ENCODE data around the gene SIK3.

The SIK3 gene

DNA sequence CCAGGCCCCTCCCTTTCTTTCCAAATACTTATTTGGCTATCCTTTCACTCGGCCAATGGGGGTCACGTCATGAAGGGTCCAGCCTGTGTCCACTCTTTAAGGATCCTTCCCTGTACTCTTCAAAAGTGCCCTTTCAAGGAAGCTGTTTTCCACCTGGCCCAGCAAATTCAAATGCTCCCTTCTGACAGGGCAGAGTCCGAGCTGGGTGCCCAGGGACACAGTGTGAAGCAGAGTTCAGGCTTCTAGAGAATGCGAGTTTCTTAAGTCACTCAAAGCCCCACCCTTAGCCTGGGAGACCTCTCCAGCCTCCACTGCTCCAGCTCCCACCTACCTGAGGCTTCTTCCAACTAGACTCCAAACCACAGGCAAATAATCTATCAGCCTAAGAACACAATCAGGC, 255.3 kb downstream of the SIK3 start:
- Histone ChIP-seq H2AFZ (ENCODE audit: low read length) (no peak overlapping the region), H3K9ac (ENCODE audit: low read length) (no peak overlapping the region), H3K27me3 (replicated peaks; ENCODE audit: insufficient read depth, low read length) (no peaks in the 10 kb centered on the region), H3K4me3 (ENCODE audit: low read length) (no peak overlapping the region), H3K9me2 (replicated peaks; ENCODE audit: insufficient read depth, low read length) (no peaks in the 10 kb centered on the region), H3K4me2 (ENCODE audit: low read depth, low read length) (no peak overlapping the region), H3K4me1 (ENCODE audit: low read length) (0 out of 2 replicates have a peak, but pooled peaks cover 3% of the 10 kb centered on the region), H3K27ac (ENCODE audit: low read length) (no peak overlapping the region), H4K20me1 (ENCODE audit: insufficient read depth, low read length) (no peaks in the 10 kb centered on the region), H3K9me3 (replicated peaks; ENCODE audit: insufficient read depth, low read length) (no peaks in the 10 kb centered on the region), H3K36me3 (replicated peaks; ENCODE audit: insufficient read depth, low read length) (no peaks in the 10 kb centered on the region; the same call in none of the 2 replicates), H3K79me2 (ENCODE audit: low read length) (no peaks in the 10 kb centered on the region), H3F3A (ENCODE audit: insufficient read depth, low read length) (no peaks in the 10 kb centered on the region)
- TF ChIP-seq, protein P1, sequence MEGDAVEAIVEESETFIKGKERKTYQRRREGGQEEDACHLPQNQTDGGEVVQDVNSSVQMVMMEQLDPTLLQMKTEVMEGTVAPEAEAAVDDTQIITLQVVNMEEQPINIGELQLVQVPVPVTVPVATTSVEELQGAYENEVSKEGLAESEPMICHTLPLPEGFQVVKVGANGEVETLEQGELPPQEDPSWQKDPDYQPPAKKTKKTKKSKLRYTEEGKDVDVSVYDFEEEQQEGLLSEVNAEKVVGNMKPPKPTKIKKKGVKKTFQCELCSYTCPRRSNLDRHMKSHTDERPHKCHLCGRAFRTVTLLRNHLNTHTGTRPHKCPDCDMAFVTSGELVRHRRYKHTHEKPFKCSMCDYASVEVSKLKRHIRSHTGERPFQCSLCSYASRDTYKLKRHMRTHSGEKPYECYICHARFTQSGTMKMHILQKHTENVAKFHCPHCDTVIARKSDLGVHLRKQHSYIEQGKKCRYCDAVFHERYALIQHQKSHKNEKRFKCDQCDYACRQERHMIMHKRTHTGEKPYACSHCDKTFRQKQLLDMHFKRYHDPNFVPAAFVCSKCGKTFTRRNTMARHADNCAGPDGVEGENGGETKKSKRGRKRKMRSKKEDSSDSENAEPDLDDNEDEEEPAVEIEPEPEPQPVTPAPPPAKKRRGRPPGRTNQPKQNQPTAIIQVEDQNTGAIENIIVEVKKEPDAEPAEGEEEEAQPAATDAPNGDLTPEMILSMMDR (IDR thresholded peaks at IDR 0.05; ENCODE audit: low read length) = no peak
- no peak for TF ChIP-seq EZH2 (optimal IDR thresholded peaks at IDR 0.05; ENCODE audit: low read depth, low read length)
- no peak for DNase-seq

DNA sequence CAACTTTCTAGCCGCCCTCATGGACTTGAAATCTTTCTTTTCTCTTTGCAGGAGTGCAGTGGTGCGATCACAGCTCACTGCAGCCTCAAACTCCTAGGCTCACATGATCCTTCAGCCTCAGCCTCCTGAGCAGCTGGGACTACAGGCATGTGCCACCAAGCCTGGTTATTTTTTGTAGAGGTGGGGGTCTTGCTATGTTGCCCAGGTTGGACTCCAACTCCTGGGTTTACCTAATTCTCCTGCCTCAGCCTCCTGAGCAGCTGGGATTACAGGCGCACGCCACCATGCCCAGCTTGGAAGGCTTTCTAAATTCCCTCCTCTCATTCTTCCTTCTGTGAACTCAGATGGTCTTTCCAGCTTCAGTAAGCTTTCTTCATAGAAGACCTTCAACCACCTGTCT, 256.1 kb downstream of the SIK3 start:
- Histone ChIP-seq H3K4me1 (ENCODE audit: low read length) (0 out of 2 replicates have a peak, but pooled peaks cover 3% of the 10 kb centered on the region), H3K9me2 (replicated peaks; ENCODE audit: insufficient read depth, low read length) (no peaks in the 10 kb centered on the region), H3K4me3 (ENCODE audit: low read length) (no peak overlapping the region), H4K20me1 (ENCODE audit: insufficient read depth, low read length) (no peaks in the 10 kb centered on the region), H3K9me3 (replicated peaks; ENCODE audit: insufficient read depth, low read length) (no peaks in the 10 kb centered on the region), H2AFZ (ENCODE audit: low read length) (no peak overlapping the region), H3K9ac (ENCODE audit: low read length) (no peak overlapping the region), H3K4me2 (ENCODE audit: low read depth, low read length) (no peak overlapping the region), H3F3A (ENCODE audit: insufficient read depth, low read length) (no peaks in the 10 kb centered on the region), H3K27ac (ENCODE audit: low read length) (no peak overlapping the region), H3K27me3 (replicated peaks; ENCODE audit: insufficient read depth, low read length) (no peaks in the 10 kb centered on the region), H3K79me2 (ENCODE audit: low read length) (no peaks in the 10 kb centered on the region), H3K36me3 (replicated peaks; ENCODE audit: insufficient read depth, low read length) (no peaks in the 10 kb centered on the region; the same call in none of the 2 replicates)
- DNase-seq = no peak
- no peak for TF ChIP-seq EZH2 (optimal IDR thresholded peaks at IDR 0.05; ENCODE audit: low read depth, low read length)
- TF ChIP-seq, protein P1 (IDR thresholded peaks at IDR 0.05; ENCODE audit: low read length) = no peak
- TF ChIP-seq EZH2phosphoT487 (IDR thresholded peaks at IDR 0.05; ENCODE audit: low read length) = no peak

DNA sequence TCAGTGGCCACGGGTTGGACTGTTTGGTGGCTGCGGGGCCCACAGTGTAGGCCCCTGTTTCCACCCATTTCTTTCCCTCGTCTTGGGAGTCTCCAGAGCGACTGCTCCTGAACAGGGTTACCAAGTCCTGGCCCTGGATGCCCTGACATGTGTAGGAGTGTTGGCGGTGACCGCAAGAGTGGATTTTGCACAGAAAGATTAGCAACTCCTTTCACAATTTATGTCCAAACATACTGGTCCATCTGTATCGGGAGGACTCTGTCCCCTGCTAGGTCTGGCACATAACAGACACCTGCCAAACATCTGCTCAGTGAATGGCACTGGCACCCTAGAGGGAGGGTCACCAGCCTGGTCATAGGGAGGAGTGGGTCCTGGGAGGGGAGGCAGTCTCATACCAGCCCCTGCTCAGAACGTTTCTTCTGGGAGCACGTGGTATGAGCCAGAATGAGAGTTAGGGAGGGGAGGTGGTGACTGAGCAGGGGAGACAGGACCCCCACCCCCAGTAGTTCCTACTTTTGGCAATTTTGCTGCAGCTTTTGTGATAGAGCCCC, 257.4 kb downstream of the SIK3 start:
- no peak for TF ChIP-seq EZH2 (optimal IDR thresholded peaks at IDR 0.05; ENCODE audit: low read depth, low read length)
- TF ChIP-seq EZH2phosphoT487 (IDR thresholded peaks at IDR 0.05; ENCODE audit: low read length) = no peak
- TF ChIP-seq, protein P1 (IDR thresholded peaks at IDR 0.05; ENCODE audit: low read length) = no peak
- H4K20me1 ChIP-seq (ENCODE audit: insufficient read depth, low read length) = no peaks in the 10 kb centered on the region
- H3K27ac ChIP-seq (ENCODE audit: low read length) = no peak overlapping the region
- H3K9me3 ChIP-seq (replicated peaks; ENCODE audit: insufficient read depth, low read length) = no peaks in the 10 kb centered on the region
- H3K27me3 ChIP-seq (replicated peaks; ENCODE audit: insufficient read depth, low read length) = no peaks in the 10 kb centered on the region
- H3K9ac ChIP-seq (ENCODE audit: low read length) = no peak overlapping the region
- DNase-seq = no peak
- no peak overlapping the region for H2AFZ ChIP-seq (ENCODE audit: low read length)
- H3K4me1 ChIP-seq (ENCODE audit: low read length) = 0 out of 2 replicates have a peak, but pooled peaks cover 6% of the 10 kb centered on the region
- no peaks in the 10 kb centered on the region; the same call in 1 of the 2 replicates for H3K36me3 ChIP-seq (replicated peaks; ENCODE audit: insufficient read depth, low read length)
- no peaks in the 10 kb centered on the region for H3K79me2 ChIP-seq (ENCODE audit: low read length)
- no peaks in the 10 kb centered on the region for H3F3A ChIP-seq (ENCODE audit: insufficient read depth, low read length)
- no peaks in the 10 kb centered on the region for H3K9me2 ChIP-seq (replicated peaks; ENCODE audit: insufficient read depth, low read length)
- no peak overlapping the region for H3K4me3 ChIP-seq (ENCODE audit: low read length)
- no peak overlapping the region for H3K4me2 ChIP-seq (ENCODE audit: low read depth, low read length)

Measured in MM.1S (cell line).